Body of pancreas (tissue), 4 donors: ENCODE data around the gene IL2RA.

Experiments
- POLR2A ChIP-seq, 3 donors: fragments of 450-650 bp; IDR thresholded peaks; one replicate each; pipeline ENCODE4 v1.6.1; 2016; ENCODE audit warnings: antibody characterized with exemption in 3 of 3, mild to moderate bottlenecking in 2 of 3
- TF ChIP-seq, protein P1 (sequence below), 7 experiments: fragments of 450-650 bp in 4 of 7; fragments of 200-600 bp in 3 of 7; sonication (generic) in 3 of 7; IDR thresholded peaks; one replicate each; pipeline ENCODE4 v1.5.1; 2016 to 2019; ENCODE audit warnings: antibody characterized with exemption in 7 of 7

DNA sequence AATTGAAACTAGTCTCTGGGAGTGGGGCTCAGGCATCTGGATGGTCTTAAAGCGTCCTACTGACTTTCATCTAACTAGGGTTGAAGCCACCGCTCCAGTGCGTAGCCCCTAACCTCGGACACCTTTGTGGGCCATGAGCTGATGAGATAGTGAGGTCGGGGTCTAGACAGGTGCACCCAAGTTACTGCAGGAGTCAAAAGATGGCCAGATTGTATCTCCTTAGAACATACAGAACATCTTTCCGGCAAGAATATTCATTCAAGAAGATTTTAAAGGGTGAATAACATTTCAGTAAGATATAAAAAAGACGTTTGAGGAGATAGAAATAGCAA is 47.2 kb upstream of the IL2RA start:
- TF ChIP-seq, protein P1, sequence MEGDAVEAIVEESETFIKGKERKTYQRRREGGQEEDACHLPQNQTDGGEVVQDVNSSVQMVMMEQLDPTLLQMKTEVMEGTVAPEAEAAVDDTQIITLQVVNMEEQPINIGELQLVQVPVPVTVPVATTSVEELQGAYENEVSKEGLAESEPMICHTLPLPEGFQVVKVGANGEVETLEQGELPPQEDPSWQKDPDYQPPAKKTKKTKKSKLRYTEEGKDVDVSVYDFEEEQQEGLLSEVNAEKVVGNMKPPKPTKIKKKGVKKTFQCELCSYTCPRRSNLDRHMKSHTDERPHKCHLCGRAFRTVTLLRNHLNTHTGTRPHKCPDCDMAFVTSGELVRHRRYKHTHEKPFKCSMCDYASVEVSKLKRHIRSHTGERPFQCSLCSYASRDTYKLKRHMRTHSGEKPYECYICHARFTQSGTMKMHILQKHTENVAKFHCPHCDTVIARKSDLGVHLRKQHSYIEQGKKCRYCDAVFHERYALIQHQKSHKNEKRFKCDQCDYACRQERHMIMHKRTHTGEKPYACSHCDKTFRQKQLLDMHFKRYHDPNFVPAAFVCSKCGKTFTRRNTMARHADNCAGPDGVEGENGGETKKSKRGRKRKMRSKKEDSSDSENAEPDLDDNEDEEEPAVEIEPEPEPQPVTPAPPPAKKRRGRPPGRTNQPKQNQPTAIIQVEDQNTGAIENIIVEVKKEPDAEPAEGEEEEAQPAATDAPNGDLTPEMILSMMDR (IDR thresholded peaks at IDR 0.05): no peak
- TF ChIP-seq POLR2A (IDR thresholded peaks at IDR 0.05): no peak
